ENCODE measurements around the gene ANGEL2. TPM values are rescaled to one million over a fixed set of nuclear protein-coding genes. Genes with fewer than 3 reads are reported as not detected.

Gene ANGEL2
- total and polyA plus RNA-seq, 2 of the 4 experiments (the other 2 are of a cell fraction): 13.4 to 44.1 TPM

DNA sequence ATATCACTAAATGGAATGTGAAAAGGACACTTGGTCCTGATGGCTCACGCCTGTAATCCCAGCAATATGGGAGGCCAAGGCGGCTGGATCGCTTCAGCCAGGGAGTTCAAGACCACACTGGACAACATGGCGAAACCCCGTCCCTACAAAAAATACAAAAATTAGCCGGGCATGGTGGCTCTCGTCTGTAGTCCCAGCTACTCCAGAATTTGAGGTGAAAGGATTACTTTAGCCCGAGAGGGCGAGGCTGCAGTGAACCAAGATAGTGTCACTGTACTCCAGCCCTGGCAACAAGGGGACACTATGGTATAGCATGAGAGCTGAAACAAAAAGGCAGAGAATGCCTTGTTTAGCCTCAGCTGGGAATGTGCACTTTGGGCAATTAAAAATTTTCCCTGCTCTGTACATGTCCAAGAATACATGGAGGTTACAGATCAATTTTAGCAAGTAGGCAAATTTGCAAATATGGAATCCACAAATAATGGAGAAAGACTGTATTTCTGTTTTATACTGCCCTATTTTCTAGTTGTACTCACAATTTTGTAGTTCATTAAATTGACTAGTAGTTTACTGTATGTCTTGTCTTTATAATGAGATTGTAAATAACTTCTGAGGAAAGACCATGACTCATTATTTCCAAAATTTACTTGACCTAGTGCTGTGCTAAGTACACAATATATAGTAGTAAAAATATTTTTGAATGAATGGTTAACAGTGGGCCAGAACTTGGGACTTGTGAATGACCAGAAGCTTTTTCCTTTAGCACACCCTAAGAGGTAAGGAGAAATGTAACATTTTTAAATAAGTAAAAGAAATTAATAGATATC, 2.0 kb upstream of the ANGEL2 start (continued):
- TF ChIP-seq RCOR1 (IDR thresholded peaks at IDR 0.05; ENCODE audit: insufficient replicate concordance, low read length): no peak

DNA sequence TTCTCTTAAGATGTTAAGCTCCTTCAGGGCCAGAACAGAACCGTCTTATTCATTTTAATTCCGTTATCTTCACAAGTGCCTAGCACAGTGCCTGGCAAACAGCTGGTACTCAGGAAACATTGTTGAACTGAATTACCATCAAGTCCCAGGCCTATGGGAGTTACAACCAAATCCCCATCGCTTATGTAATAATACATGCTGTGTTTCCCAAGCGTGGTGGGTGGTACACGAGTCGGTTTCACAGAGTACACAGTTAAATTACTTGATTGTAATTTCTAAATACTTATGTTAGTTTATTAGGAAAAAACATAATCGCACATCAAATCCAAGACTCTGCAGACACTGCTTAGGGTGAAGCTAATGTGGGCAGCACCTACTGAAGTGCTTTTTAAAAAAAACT, 1.0 kb downstream of the ANGEL2 start:
- TSS peak; percentile 28 for BruUV-seq (replicated peaks)
- Histone ChIP-seq H3K23ac (ENCODE audit: low read depth, low read length) (peak overlapping the region; percentile 89), H2BK120ac (ENCODE audit: low read depth, low read length) (no peak overlapping the region), H3K9ac (ENCODE audit: low read depth, low read length) (peak overlapping the region; percentile 96), H3K36me3 (ENCODE audit: control insufficient read depth, insufficient read depth, low read length) (no peaks in the 10 kb centered on the region; the same call in 1 of the 2 replicates), H2AK9ac (replicated peaks; ENCODE audit: low read depth, low read length, poor library complexity) (peak overlapping the region; percentile 35), H2AFZ (replicated peaks; ENCODE audit: low read length, poor library complexity) (no peak overlapping the region), H3K4me1 (ENCODE audit: control insufficient read depth, insufficient read depth, low read length) (no peaks in the 10 kb centered on the region; the same call in 1 of the 2 replicates), H2BK5ac (ENCODE audit: low read depth, low read length, poor library complexity, severe bottlenecking) (peak overlapping the region; percentile 72), H3K79me1 (ENCODE audit: low read depth in 1 of 2, low read length in 2 of 2) (peaks cover 11 to 23% of the 10 kb centered on the region in 2 experiments; a peak in 3 of 4 replicates), H3K27ac (ENCODE audit: insufficient read depth, low read length) (peak overlapping the region; percentile 89; the same call in 1 of the 2 replicates), H4K5ac (ENCODE audit: low read depth, low read length) (peak overlapping the region; percentile 47; the same call in 1 of the 2 replicates), H3K9me3 (ENCODE audit: control insufficient read depth, insufficient read depth, low read length) (no peaks in the 10 kb centered on the region), H3K4me3 (ENCODE audit: insufficient read depth, low read depth, low read length) (peak overlapping the region; percentile 56), H2AK5ac (ENCODE audit: low read depth, low read length) (peak overlapping the region; percentile 27; the same call in 1 of the 2 replicates), H4K91ac (ENCODE audit: insufficient read depth, low read depth, low read length) (peak overlapping the region; percentile 74; the same call in 1 of the 2 replicates), H3K27me3 (ENCODE audit: control insufficient read depth, insufficient read depth, low read length) (no peaks in the 10 kb centered on the region), H3K56ac (ENCODE audit: extremely low read depth, insufficient read depth, low read length) (peak overlapping the region; percentile 67), H3K4me2 (ENCODE audit: low read depth, low read length) (peak overlapping the region; percentile 97), H3K14ac (replicated peaks; ENCODE audit: low read depth, low read length) (peak overlapping the region; percentile 53), H2BK15ac (ENCODE audit: low read depth, low read length) (no peak overlapping the region), H3K18ac (ENCODE audit: low read depth, low read length) (no peak overlapping the region), H3K9me1 (ENCODE audit: insufficient read depth, low read length) (no peaks in the 10 kb centered on the region), H4K20me1 (ENCODE audit: insufficient read depth, low read length) (no peaks in the 10 kb centered on the region), H4K8ac (ENCODE audit: low read depth in 2 of 2, low read length in 2 of 2) (peak overlapping the region; percentile 74 to 84), H3K4ac (ENCODE audit: low read depth, low read length) (peak overlapping the region; percentile 74; the same call in 1 of the 2 replicates), H2BK20ac (ENCODE audit: low read depth, low read length) (no peak overlapping the region)
- ATAC-seq (ENCODE audit: low read depth) (no peak), DNase-seq (peak; percentile 13)
- intact Hi-C loops (cut with micrococcal nuclease): loop anchor here (5.0 to 10.0 kb wide), 3 partner anchors 38 to 1110 kb away; partner anchors contain the start of gene RPS6KC1
- WGBS, 2 experiments (ENCODE audit: extremely low coverage in 2 of 2, insufficient read length in 1 of 2): 20% methylated on average over 1 of the region's 7 CpGs; no CpG with 5 or more reads in 1 of the 2 experiments
- TF ChIP-seq SMC3 (IDR thresholded peaks at IDR 0.05; ENCODE audit: low read depth, low read length): no peak
- no peak for TF ChIP-seq MAFK (IDR thresholded peaks at IDR 0.05; ENCODE audit: low read depth, low read length)
- TF ChIP-seq CEBPB (IDR thresholded peaks at IDR 0.05; ENCODE audit: low read depth, low read length): peak; percentile 38; the same call in 1 of the 2 replicates
- ChIA-PET POLR2A (ENCODE audit: unreplicated experiment) (no interaction called here), CTCF (interaction anchor here (0.6 kb wide), 1 partner anchor 19 kb away, joined by 3 read pairs; no protein-coding TSS in a partner anchor)
- in situ Hi-C loops (cut with MboI; ENCODE audit: low sequenced_read_pairs): no loop called here
- dilution Hi-C loops (cut with HindIII; ENCODE audit: low sequenced_read_pairs, unreplicated experiment): no loop called here
